ENCODE data around the gene PCNX1.

The PCNX1 gene

DNA sequence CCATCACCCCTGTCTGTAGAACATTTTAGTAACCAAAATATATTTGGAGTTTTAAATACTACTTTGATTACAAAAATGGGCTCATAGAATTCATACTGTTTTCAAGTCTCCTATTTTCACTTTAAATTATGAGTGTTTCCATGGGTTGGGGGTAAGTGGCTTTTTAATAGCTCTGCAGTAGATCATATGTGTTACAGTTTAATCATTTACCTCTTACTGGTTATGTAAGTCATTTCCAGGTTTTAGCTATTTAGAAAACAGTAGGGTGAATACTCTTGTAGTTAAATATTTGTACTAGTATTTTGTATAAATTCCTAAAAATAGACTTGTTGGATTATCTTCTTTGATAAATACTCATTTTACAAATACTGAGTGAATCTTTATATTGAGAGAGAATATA lies 8.2 kb downstream of the PCNX1 start:
- TF ChIP-seq YY1 (IDR thresholded peaks at IDR 0.05; ENCODE audit: low read depth) (no peak), CREB1 (IDR thresholded peaks at IDR 0.05; ENCODE audit: low read depth) (no peak), CEBPB (IDR thresholded peaks at IDR 0.05) (no peak), MAX (IDR thresholded peaks at IDR 0.05) (no peak), TCF12 (IDR thresholded peaks at IDR 0.05; ENCODE audit: low read depth) (no peak), EP300 (IDR thresholded peaks at IDR 0.05; ENCODE audit: borderline replicate concordance) (no peak), ZBTB7A (IDR thresholded peaks at IDR 0.05; ENCODE audit: low read depth) (no peak), FOXM1 (IDR thresholded peaks at IDR 0.05; ENCODE audit: borderline replicate concordance, low read depth) (no peak), EGR1 (IDR thresholded peaks at IDR 0.05) (no peak), TEAD4 (IDR thresholded peaks at IDR 0.05) (no peak), NFIC (IDR thresholded peaks at IDR 0.05) (no peak), USF1 (IDR thresholded peaks at IDR 0.05) (no peak), TAF1 (IDR thresholded peaks at IDR 0.05; ENCODE audit: low read depth) (no peak), RAD21 (IDR thresholded peaks at IDR 0.05; ENCODE audit: low read depth) (no peak)

- TF ChIP-seq NFIC (IDR thresholded peaks at IDR 0.05) (no peak), ZBTB7A (IDR thresholded peaks at IDR 0.05; ENCODE audit: low read depth) (no peak), YY1 (IDR thresholded peaks at IDR 0.05; ENCODE audit: low read depth) (no peak), USF1 (IDR thresholded peaks at IDR 0.05) (no peak), FOXM1 (IDR thresholded peaks at IDR 0.05; ENCODE audit: borderline replicate concordance, low read depth) (no peak), EP300 (IDR thresholded peaks at IDR 0.05; ENCODE audit: borderline replicate concordance) (no peak), TEAD4 (IDR thresholded peaks at IDR 0.05) (no peak), CREB1 (IDR thresholded peaks at IDR 0.05; ENCODE audit: low read depth) (no peak), RAD21 (IDR thresholded peaks at IDR 0.05; ENCODE audit: low read depth) (no peak), CEBPB (IDR thresholded peaks at IDR 0.05) (no peak), TAF1 (IDR thresholded peaks at IDR 0.05; ENCODE audit: low read depth) (no peak), MAX (IDR thresholded peaks at IDR 0.05) (no peak), EGR1 (IDR thresholded peaks at IDR 0.05) (no peak), TCF12 (IDR thresholded peaks at IDR 0.05; ENCODE audit: low read depth) (no peak)
- TF ChIP-seq, protein P1, sequence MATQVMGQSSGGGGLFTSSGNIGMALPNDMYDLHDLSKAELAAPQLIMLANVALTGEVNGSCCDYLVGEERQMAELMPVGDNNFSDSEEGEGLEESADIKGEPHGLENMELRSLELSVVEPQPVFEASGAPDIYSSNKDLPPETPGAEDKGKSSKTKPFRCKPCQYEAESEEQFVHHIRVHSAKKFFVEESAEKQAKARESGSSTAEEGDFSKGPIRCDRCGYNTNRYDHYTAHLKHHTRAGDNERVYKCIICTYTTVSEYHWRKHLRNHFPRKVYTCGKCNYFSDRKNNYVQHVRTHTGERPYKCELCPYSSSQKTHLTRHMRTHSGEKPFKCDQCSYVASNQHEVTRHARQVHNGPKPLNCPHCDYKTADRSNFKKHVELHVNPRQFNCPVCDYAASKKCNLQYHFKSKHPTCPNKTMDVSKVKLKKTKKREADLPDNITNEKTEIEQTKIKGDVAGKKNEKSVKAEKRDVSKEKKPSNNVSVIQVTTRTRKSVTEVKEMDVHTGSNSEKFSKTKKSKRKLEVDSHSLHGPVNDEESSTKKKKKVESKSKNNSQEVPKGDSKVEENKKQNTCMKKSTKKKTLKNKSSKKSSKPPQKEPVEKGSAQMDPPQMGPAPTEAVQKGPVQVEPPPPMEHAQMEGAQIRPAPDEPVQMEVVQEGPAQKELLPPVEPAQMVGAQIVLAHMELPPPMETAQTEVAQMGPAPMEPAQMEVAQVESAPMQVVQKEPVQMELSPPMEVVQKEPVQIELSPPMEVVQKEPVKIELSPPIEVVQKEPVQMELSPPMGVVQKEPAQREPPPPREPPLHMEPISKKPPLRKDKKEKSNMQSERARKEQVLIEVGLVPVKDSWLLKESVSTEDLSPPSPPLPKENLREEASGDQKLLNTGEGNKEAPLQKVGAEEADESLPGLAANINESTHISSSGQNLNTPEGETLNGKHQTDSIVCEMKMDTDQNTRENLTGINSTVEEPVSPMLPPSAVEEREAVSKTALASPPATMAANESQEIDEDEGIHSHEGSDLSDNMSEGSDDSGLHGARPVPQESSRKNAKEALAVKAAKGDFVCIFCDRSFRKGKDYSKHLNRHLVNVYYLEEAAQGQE (IDR thresholded peaks at IDR 0.05; ENCODE audit: low read depth): no peak
Observed at GRCh38 chr14:70916300-70916699, 9.0 kb downstream of the PCNX1 start.

GRCh38 chr14:70916799-70917198 lies 9.5 kb downstream of the PCNX1 start:
- no peak for TF ChIP-seq EP300 (IDR thresholded peaks at IDR 0.05; ENCODE audit: borderline replicate concordance)
- no peak for TF ChIP-seq EGR1 (IDR thresholded peaks at IDR 0.05)
- no peak for TF ChIP-seq YY1 (IDR thresholded peaks at IDR 0.05; ENCODE audit: low read depth)
- no peak for TF ChIP-seq ZBTB7A (IDR thresholded peaks at IDR 0.05; ENCODE audit: low read depth)
- TF ChIP-seq CREB1 (IDR thresholded peaks at IDR 0.05; ENCODE audit: low read depth): no peak
- TF ChIP-seq NFIC (IDR thresholded peaks at IDR 0.05): no peak
- no peak for TF ChIP-seq CEBPB (IDR thresholded peaks at IDR 0.05)

- no peak for TF ChIP-seq CEBPB (IDR thresholded peaks at IDR 0.05)
- TF ChIP-seq YY1 (IDR thresholded peaks at IDR 0.05; ENCODE audit: low read depth): no peak
- no peak for TF ChIP-seq EGR1 (IDR thresholded peaks at IDR 0.05)
- TF ChIP-seq NFIC (IDR thresholded peaks at IDR 0.05): no peak
- no peak for TF ChIP-seq CREB1 (IDR thresholded peaks at IDR 0.05; ENCODE audit: low read depth)
- no peak for TF ChIP-seq FOXM1 (IDR thresholded peaks at IDR 0.05; ENCODE audit: borderline replicate concordance, low read depth)
- no peak for TF ChIP-seq ZBTB7A (IDR thresholded peaks at IDR 0.05; ENCODE audit: low read depth)
- no peak for TF ChIP-seq TAF1 (IDR thresholded peaks at IDR 0.05; ENCODE audit: low read depth)
- no peak for TF ChIP-seq TEAD4 (IDR thresholded peaks at IDR 0.05)
- TF ChIP-seq TCF12 (IDR thresholded peaks at IDR 0.05; ENCODE audit: low read depth): no peak
- TF ChIP-seq MAX (IDR thresholded peaks at IDR 0.05): no peak
Observed at GRCh38 chr14:70917633-70918032, 10.4 kb downstream of the PCNX1 start.

- TF ChIP-seq CEBPB (IDR thresholded peaks at IDR 0.05) (no peak), YY1 (IDR thresholded peaks at IDR 0.05; ENCODE audit: low read depth) (no peak), ZBTB7A (IDR thresholded peaks at IDR 0.05; ENCODE audit: low read depth) (no peak), EGR1 (IDR thresholded peaks at IDR 0.05) (no peak), CREB1 (IDR thresholded peaks at IDR 0.05; ENCODE audit: low read depth) (no peak), TCF12 (IDR thresholded peaks at IDR 0.05; ENCODE audit: low read depth) (no peak), FOXM1 (IDR thresholded peaks at IDR 0.05; ENCODE audit: borderline replicate concordance, low read depth) (no peak), RAD21 (IDR thresholded peaks at IDR 0.05; ENCODE audit: low read depth) (no peak), EP300 (IDR thresholded peaks at IDR 0.05; ENCODE audit: borderline replicate concordance) (no peak), MAX (IDR thresholded peaks at IDR 0.05) (no peak), USF1 (IDR thresholded peaks at IDR 0.05) (no peak), TAF1 (IDR thresholded peaks at IDR 0.05; ENCODE audit: low read depth) (no peak), NFIC (IDR thresholded peaks at IDR 0.05) (no peak), TEAD4 (IDR thresholded peaks at IDR 0.05) (no peak)
- TF ChIP-seq, protein P1 (IDR thresholded peaks at IDR 0.05; ENCODE audit: low read depth): no peak
Observed at GRCh38 chr14:70919774-70920173, 12.5 kb downstream of the PCNX1 start.

Data from Ishikawa (cell line).